Lower leg skin (tissue), 4 donors: Measurements from ENCODE around the gene FLAD1. TPM values are rescaled to one million over a fixed set of nuclear protein-coding genes. Genes with fewer than 3 reads are reported as not detected.

Experiments used
- DNase-seq, 2 donors: peaks; one replicate each; pipeline ENCODE4 v3.0.0-alpha.2; 2019; ENCODE audit warnings: low spot score in 2 of 2
- H3K4me3 ChIP-seq: fragments of 200-600 bp; sonication (generic); 2 replicates; pipeline ENCODE4 v1.5.1; 2017; ENCODE audit warnings: mild to moderate bottlenecking, low read depth; ENCODE audit not compliant: poor library complexity, severe bottlenecking
- POLR2A ChIP-seq, 2 donors: fragments of 450-650 bp; IDR thresholded peaks; one replicate each; pipeline ENCODE4 v1.6.1; 2016 to 2017; ENCODE audit warnings: antibody characterized with exemption in 2 of 2, mild to moderate bottlenecking in 1 of 2, moderate library complexity in 1 of 2
- WGBS, 2 donors: methylation state at CpG; one replicate each; pipeline ENCODE4 v1.1.5; 2018; 5-methylcytosine and 5-hydroxymethylcytosine counted together
- intact Hi-C: fragments of 100-400 bp; cut with DNase I; formaldehyde crosslinking; loops from one replicate; pipeline ENCODE4 v1.15.0; 2023; ENCODE audit warnings: low total_unique reads
- total RNA-seq, 4 donors: library from RNA; depleted of rRNA; stranded (reverse); fragments of >200 nt; gene quantifications; one replicate each; pipeline ENCODE4 v1.1.0, GENCODE V29; 2016
- TF ChIP-seq, protein P1 (sequence below), 3 donors: fragments of 450-650 bp; IDR thresholded peaks; one replicate each; pipeline ENCODE4 v1.5.1; 2016; ENCODE audit warnings: antibody characterized with exemption in 3 of 3, mild to moderate bottlenecking in 3 of 3, moderate library complexity in 2 of 3

The FLAD1 gene
- total RNA-seq, 4 donors from 2014 or later: 38.7 to 45.3 (median 41.6) TPM

- WGBS, 2 donors: 1% methylated on average over 23 to 28 of the region's 35 CpGs
- TF ChIP-seq, protein P1, sequence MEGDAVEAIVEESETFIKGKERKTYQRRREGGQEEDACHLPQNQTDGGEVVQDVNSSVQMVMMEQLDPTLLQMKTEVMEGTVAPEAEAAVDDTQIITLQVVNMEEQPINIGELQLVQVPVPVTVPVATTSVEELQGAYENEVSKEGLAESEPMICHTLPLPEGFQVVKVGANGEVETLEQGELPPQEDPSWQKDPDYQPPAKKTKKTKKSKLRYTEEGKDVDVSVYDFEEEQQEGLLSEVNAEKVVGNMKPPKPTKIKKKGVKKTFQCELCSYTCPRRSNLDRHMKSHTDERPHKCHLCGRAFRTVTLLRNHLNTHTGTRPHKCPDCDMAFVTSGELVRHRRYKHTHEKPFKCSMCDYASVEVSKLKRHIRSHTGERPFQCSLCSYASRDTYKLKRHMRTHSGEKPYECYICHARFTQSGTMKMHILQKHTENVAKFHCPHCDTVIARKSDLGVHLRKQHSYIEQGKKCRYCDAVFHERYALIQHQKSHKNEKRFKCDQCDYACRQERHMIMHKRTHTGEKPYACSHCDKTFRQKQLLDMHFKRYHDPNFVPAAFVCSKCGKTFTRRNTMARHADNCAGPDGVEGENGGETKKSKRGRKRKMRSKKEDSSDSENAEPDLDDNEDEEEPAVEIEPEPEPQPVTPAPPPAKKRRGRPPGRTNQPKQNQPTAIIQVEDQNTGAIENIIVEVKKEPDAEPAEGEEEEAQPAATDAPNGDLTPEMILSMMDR (IDR thresholded peaks at IDR 0.05): no peak
- no peak for TF ChIP-seq POLR2A (IDR thresholded peaks at IDR 0.05)
- intact Hi-C loops: no loop called here
- peak in 1 of 2 donors; percentile 92 for DNase-seq
- H3K4me3 ChIP-seq: peak within 1 kb of the TSS; percentile 66
Observed at GRCh38 chr1:155002464-155003226, 19.5 kb downstream of the FLAD1 start, which contains the start of gene ZBTB7B. ZBTB7B (plus strand) TSS chr1:155002802; CDS start chr1:155014661, 11,859 bp downstream.

- DNase-seq: peak in 1 of 2 donors; percentile 86
- intact Hi-C loops: no loop called here
- peak overlapping the region; percentile 66 for H3K4me3 ChIP-seq
- TF ChIP-seq, protein P1 (IDR thresholded peaks at IDR 0.05): no peak
- no peak for TF ChIP-seq POLR2A (IDR thresholded peaks at IDR 0.05)
- 0 to 1% methylated on average over 31 to 37 of the region's 37 CpGs for WGBS, 2 donors
Observed at GRCh38 chr1:155003227-155003765, 20.2 kb downstream of the FLAD1 start.

- intact Hi-C loops: no loop called here
- DNase-seq: peak in 1 of 2 donors; percentile 95
- peak overlapping the region; percentile 66 for H3K4me3 ChIP-seq
- no peak for TF ChIP-seq POLR2A (IDR thresholded peaks at IDR 0.05)
- 1% methylated on average over 15 of the region's 34 CpGs for WGBS, 2 donors
Observed at GRCh38 chr1:155003766-155004351, 20.7 kb downstream of the FLAD1 start.

DNA sequence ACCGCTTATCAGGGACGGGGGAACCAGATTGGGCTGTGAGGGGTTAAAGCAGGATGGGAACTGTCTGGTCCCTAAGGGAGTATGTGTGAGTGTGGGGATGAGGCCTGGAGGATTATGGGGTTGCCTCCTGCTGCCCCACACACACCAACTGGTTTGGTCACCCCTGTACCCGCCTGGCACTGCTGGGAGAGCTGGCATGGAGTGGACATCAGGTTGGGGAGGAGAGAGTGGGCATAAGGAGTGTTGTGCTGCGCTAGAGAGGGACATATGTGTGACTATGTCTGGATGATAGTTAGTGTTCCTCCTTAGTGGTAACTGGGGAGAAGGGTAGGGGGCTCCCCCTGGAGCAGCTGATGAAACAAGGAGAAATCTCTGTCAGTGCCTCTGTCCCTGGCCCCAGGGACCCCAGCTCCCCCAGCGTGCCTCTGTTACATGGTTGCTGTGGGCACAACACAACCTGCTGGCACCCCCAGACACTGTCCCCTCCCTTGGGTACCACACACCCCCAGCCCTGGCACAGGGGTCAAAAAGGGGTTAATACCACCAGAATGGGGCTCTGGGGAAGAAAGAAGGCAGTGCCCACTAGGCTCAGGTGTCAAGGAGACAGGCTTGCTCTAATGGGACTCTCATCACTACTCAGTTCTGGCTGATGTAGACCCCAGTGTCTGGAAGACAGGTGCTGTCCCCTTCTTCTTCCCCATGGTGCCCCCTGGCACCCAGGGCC, 21.4 kb downstream of the FLAD1 start:
- peak overlapping the region; percentile 66 for H3K4me3 ChIP-seq
- intact Hi-C loops: no loop called here
- TF ChIP-seq POLR2A (IDR thresholded peaks at IDR 0.05): no peak
- TF ChIP-seq, protein P1 (IDR thresholded peaks at IDR 0.05): no peak
- DNase-seq: peak in 1 of 2 donors; percentile 86
- 16 to 19% methylated on average over 5 of the region's 5 CpGs for WGBS, 2 donors

- no peak for TF ChIP-seq POLR2A (IDR thresholded peaks at IDR 0.05)
- TF ChIP-seq, protein P1 (IDR thresholded peaks at IDR 0.05): no peak
- 15 to 19% methylated on average over 15 to 17 of the region's 17 CpGs for WGBS, 2 donors
- no peak overlapping the region for H3K4me3 ChIP-seq
- intact Hi-C loops: no loop called here
- DNase-seq: peak; percentile 73 to 94
Observed at GRCh38 chr1:155005076-155006011, 22.2 kb downstream of the FLAD1 start.
